Left forelimb (tissue), 1 donor: ENCODE measurements around the gene TNFRSF14.
A peak's percentile ranks its signal among the peaks of the same experiment; 100 is the strongest.
"Not testable (repeated sequence)": the region's sequence is repeated elsewhere in the genome, so short reads cannot be mapped to it uniquely, and the experiment has no call there.

Experiments used
- DNase-seq: peaks from one replicate; pipeline ENCODE4 v3.0.0-alpha.2; 2018; ENCODE audit warnings: low spot score

The TNFRSF14 gene

GRCh38 chr1:2568187-2568816 lies 12.1 kb downstream of the TNFRSF14 start:
- DNase-seq: not testable (repeated sequence)

- no peak for DNase-seq
Observed at GRCh38 chr1:2569060-2569459, 12.9 kb downstream of the TNFRSF14 start.

DNA sequence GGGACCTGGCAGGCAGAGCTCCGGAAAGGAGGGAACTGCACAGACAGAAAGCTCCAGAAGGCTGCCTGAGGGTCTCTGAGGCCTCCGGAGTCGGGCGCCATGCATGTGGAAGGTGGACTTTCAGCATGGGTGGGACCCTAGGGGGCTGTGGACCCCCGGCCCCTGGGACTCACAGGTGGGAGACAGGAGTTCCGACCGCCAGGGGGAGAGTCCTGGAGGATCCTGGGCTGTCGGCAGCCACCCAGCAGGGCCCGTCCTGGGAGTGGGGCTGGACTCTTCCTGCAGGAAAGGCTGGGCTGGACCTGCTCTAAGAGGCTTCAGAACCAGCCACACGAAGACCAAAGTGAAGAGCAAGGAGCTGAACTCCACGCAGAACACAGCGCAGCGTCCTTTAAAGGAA lies 13.5 kb downstream of the TNFRSF14 start:
- DNase-seq: not testable (repeated sequence)

- no peak for DNase-seq
Observed at GRCh38 chr1:2570332-2570731, 14.2 kb downstream of the TNFRSF14 start.

- no peak for DNase-seq
Observed at GRCh38 chr1:2571348-2571747, 15.2 kb downstream of the TNFRSF14 start.

GRCh38 chr1:2573250-2573920 lies 17.2 kb downstream of the TNFRSF14 start:
- no peak for DNase-seq

GRCh38 chr1:2574350-2574749 lies 18.2 kb downstream of the TNFRSF14 start:
- DNase-seq: no peak

DNA sequence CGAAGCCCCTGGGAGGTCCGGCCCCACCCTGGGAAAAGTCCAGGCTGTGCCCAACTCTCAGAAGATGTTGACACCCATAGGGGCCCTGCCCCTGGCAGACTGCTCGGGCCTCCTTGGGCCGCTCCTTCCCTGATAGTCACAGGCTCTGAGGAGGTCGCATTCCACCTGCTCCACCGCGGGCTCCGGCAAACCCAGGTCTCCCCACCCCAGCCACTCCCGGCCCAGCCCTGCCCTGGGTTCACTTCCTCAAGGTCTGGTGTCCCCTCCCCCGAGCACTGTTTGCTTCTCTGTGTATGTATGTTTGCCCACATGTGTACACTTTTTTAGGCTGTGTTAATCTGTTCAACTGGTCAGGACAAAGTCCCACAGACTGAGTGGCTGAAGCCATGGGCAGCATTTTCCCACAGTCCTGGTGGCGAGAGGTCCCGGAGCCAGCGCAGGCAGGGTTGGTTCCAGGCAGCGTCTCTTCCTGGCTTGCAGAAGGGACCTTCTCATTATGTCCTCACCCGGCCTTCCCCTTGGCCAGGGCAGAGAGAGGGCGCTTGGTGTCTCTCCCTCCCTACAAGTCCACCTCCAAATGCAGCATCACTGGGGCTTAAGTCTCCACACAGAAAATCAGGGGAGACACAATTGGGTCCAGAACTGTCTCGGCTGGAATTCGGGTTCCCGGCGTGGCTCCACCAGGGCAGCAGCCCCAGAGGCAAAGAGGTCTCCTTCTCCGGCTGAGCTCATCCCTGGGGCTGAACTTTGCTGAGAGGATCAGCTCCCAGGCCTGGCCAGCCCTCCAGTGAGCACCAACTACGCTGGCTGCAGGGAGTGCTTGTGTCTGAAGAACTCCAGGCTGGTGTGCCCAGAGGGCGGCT lies 19.9 kb downstream of the TNFRSF14 start:
- DNase-seq: no peak

GRCh38 chr1:2577565-2578075 lies 21.4 kb downstream of the TNFRSF14 start:
- not testable (repeated sequence) for DNase-seq

GRCh38 chr1:2578758-2579118 lies 22.6 kb downstream of the TNFRSF14 start:
- no peak for DNase-seq

GRCh38 chr1:2580691-2581090 lies 24.5 kb downstream of the TNFRSF14 start:
- DNase-seq: no peak

- no peak for DNase-seq
Observed at GRCh38 chr1:2582391-2582790, 26.2 kb downstream of the TNFRSF14 start.

DNA sequence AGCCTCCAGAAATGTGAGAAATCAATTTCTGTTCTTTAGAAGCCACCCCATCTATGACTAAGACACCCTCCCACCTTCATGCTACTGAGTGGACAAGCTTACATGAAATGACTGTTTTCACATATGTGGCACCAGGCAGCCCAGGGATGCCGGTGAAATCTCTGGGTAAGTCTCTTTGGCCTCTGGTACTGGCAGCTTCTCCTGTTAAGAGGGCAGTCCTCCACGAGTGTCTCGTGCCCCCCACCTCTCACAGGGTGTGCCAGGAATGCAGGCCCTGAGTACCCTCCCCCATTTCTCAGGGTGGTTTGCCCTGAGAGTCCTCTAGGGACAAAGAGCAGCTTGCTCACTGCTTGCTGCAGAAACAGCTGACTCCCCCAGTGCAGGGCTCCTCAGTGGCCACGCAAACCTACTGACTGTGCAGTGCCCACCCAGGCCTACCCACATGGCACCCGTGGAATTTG lies 27.2 kb downstream of the TNFRSF14 start:
- no peak for DNase-seq

GRCh38 chr1:2583871-2584351 lies 27.7 kb downstream of the TNFRSF14 start:
- DNase-seq: no peak

DNA sequence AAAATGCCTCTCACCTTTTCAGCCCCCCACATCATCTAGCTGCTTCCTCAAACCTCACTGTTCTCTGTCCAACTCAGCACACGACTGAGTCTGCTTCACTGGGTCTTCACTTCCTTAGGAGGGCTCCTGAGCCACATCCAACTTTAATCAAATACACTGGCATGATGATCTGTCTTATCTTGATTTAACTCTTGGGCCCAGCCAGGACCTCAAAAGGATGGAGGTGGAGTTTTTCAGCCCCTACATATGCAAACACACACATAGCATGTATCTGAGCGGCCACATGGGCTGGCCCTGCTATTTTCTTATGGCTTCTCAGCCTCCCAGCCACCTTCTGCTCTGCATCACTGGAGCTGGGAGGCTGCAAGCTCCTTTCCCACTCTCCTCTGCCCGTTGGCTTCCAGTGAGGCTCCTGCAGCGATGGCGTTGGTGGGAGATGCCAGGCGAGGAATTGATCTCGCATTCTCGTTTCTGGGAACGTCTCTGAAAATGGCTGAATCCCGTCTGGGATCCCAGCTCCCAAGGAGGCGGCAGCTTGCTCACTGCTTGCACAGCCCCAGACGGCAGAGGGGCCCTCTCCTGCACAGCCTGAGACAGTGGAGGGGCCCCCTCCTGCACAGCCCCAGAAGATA lies 28.6 kb downstream of the TNFRSF14 start:
- DNase-seq: no peak

GRCh38 chr1:2585318-2586092 lies 29.3 kb downstream of the TNFRSF14 start:
- no peak for DNase-seq

GRCh38 chr1:2586154-2587070 lies 30.2 kb downstream of the TNFRSF14 start, which contains the start of gene PRXL2B:
PRXL2B (plus strand) TSS chr1:2586777; CDS start chr1:2586886, 109 bp downstream.
- DNase-seq: peak; percentile 99

DNA sequence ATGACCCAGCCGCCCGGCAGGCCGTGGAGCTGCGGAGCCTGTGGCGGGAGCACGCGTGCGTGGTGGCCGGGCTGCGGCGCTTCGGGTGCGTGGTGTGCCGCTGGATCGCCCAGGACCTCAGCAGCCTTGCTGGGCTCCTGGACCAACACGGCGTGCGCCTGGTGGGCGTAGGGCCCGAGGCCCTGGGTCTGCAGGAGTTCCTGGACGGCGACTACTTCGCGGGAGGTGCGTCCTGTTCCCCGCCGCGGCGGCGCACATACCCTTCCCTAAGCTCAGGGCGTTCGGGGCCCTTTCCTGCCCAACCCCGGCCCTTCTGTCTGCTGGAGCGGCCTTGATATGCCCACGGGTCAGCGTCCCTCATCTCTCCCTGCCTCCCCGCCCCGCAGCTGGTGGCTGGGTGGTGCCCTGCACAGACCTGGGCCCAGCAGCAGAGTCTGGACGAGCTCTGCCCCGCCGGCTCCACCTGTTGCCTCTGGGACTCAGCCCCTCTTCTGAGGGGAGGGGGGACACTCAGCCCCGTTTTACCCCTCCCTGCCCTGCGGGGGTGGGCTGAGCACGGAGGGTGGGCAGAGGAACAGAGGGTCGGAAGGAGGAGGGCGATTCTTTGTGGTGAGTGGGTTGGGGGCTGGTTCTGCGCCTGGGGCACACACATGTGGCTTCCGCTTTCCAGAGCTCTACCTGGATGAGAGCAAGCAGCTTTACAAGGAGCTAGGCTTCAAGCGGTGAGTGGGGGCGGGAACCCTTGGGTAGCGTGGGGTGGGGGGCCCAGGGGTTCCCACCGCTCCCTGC lies 31.1 kb downstream of the TNFRSF14 start:
- no peak for DNase-seq
